C4-2B (cell line): Measurements from ENCODE around the gene NBR1.

ENCODE experiments used
- ZFX ChIP-seq: fragments of 450-650 bp; IDR thresholded peaks from 2 replicates; pipeline ENCODE4 v1.6.1; 2017
- TF ChIP-seq, protein P1 (sequence below): fragments of 450-650 bp; conservative IDR thresholded peaks from 2 replicates; pipeline ENCODE4 v1.5.1; 2017; ENCODE audit warnings: mild to moderate bottlenecking

DNA sequence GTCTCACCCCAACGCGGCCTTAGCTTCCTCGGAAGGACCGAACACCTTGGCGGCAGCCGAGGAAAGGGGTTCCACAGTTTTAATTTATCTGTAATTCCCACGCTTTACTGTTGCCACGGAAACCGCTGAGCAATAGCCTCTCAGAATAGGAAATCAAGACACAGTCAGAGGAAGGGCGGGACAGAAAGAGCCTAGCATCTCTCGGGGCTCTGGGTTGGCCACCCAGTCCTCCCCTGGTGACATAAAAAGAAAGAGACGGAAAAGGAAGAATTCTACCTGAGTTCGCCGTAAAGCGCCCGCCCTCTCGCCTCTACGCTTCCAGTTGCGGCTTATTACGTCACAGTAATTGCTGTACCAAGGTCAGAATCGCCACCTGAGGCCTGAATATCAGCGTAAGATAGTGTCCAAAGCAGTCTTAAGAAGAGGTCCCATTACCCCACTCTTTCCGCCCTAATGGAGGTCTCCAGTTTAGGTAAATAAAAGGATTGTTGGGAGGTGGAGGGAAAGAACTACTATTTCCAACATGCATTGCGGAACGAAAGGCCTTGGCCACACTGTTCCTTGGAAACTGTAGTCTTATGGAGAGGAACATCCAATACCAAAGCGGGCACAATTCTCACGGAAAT lies 761 bp upstream of the NBR1 start:
- TF ChIP-seq, protein P1, sequence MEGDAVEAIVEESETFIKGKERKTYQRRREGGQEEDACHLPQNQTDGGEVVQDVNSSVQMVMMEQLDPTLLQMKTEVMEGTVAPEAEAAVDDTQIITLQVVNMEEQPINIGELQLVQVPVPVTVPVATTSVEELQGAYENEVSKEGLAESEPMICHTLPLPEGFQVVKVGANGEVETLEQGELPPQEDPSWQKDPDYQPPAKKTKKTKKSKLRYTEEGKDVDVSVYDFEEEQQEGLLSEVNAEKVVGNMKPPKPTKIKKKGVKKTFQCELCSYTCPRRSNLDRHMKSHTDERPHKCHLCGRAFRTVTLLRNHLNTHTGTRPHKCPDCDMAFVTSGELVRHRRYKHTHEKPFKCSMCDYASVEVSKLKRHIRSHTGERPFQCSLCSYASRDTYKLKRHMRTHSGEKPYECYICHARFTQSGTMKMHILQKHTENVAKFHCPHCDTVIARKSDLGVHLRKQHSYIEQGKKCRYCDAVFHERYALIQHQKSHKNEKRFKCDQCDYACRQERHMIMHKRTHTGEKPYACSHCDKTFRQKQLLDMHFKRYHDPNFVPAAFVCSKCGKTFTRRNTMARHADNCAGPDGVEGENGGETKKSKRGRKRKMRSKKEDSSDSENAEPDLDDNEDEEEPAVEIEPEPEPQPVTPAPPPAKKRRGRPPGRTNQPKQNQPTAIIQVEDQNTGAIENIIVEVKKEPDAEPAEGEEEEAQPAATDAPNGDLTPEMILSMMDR, result no peak
- no peak; the same call in 1 of the 2 replicates for TF ChIP-seq ZFX
